ENCODE measurements around the gene CHP2. TPM values are rescaled to one million over a fixed set of nuclear protein-coding genes. Genes with fewer than 3 reads are reported as not detected.

The CHP2 gene
- polyA plus RNA-seq (2013, experiment 1 of 2): 0.21 TPM
- polyA plus RNA-seq (2013, experiment 2 of 2): 0.21 TPM

DNA sequence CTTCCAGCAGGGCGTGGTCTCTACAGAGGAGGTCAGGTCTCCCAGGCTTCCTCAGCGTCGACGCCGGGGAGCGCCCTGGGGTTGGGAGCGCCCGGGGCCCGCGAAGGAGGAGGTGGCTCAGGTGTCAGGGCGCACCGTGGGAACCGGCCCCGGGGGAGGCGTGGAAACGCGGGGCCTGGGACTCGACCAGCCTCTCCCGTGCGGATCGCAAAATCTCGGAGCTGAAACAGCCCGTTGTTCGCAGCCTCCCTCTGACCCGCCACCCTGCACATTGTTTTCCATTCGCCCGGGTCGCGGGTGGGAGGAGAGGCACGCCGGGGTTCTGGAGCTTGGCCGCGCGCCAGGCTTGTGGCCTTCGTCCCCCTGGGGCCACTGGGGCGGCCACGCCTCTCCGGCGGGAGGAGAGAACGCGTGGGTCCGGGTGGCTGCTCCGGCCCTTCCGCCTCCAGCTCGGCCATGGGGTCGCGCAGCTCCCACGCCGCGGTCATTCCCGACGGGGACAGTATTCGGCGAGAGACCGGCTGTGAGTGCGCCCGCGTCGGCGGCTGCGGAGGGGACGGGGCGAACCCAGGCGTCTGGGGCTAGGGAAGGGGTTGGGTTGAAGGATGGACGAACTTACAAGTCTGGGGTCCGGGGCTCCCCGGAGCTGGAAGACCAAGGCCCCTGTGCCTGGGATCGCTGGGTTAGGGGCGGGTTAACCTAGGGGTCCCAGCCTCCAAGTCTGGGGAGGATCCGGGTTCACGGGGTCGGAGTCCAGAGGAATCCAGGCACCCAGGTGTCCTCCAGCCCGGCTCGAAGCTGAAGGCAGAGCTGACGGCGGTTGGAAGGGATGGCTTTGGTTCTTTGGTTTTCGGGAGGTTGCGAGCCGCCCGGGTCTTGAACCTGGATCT lies at the start of gene CHP2:
Gene CHP2 (plus strand): TSS at position 433 of the 890 bp plus-strand sequence. CDS start 24 bp downstream, at position 457.
- Histone ChIP-seq H2AK5ac (ENCODE audit: low read depth, low read length) (peak within 1 kb of the TSS; percentile 75), H4K8ac (ENCODE audit: low read depth, low read length) (no peak within 1 kb of the TSS), H3K4me2 (ENCODE audit: insufficient read depth, low read length, poor library complexity, severe bottlenecking) (peak within 1 kb of the TSS; percentile 45), H2BK5ac (ENCODE audit: low read length) (peak within 1 kb of the TSS; percentile 53), H3K4ac (ENCODE audit: low read length) (peak within 1 kb of the TSS; percentile 23), H3K4me3 (ENCODE audit: low read length in 2 of 2) (peak within 1 kb of the TSS in 1 of 2 donors; percentile 71), H3K14ac (ENCODE audit: low read length) (peak within 1 kb of the TSS; percentile 89), H2BK15ac (ENCODE audit: low read length) (no peak within 1 kb of the TSS), H3K9me3 (replicated peaks in 1 of 2; ENCODE audit: control insufficient read depth in 2 of 2, insufficient read depth in 1 of 2, low read depth in 1 of 2, low read length in 2 of 2) (peaks cover 0 to 4% of the 10 kb centered on the region in 2 donors), H2BK12ac (ENCODE audit: low read length) (no peak within 1 kb of the TSS), H3K36me3 (replicated peaks in 1 of 2; ENCODE audit: control insufficient read depth in 2 of 2, insufficient read depth in 2 of 2, low read length in 2 of 2) (no peaks in the 10 kb centered on the region), H3K27me3 (ENCODE audit: control insufficient read depth in 3 of 3, insufficient read depth in 3 of 3, low read depth in 1 of 3, low read length in 3 of 3) (peaks cover 0 to 45% (median 23%) of the 10 kb centered on the region in 3 experiments), H3K79me1 (ENCODE audit: low read depth, low read length) (no peaks in the 10 kb centered on the region), H4K91ac (ENCODE audit: low read depth, low read length, poor library complexity) (no peak within 1 kb of the TSS), H3K23ac (ENCODE audit: low read depth, low read length, poor library complexity) (peak within 1 kb of the TSS; percentile 93), H2AFZ (ENCODE audit: low read length) (peak within 1 kb of the TSS; percentile 73), H3K27ac (replicated peaks; ENCODE audit: low read length) (no peak within 1 kb of the TSS), H3K4me1 (ENCODE audit: control insufficient read depth in 2 of 2, insufficient read depth in 1 of 2, low read depth in 1 of 2, low read length in 2 of 2) (no peaks in the 10 kb centered on the region), H2BK120ac (ENCODE audit: low read depth, low read length) (no peak within 1 kb of the TSS), H3K18ac (ENCODE audit: low read length) (peak within 1 kb of the TSS; percentile 83), H3K9ac (ENCODE audit: low read depth, low read length, poor library complexity) (no peak within 1 kb of the TSS)
- WGBS, 2 donors (ENCODE audit: extremely low coverage in 2 of 2, insufficient read length in 2 of 2, insufficient replicate concordance in 1 of 2): no CpG with 5 or more reads among the region's 80 CpGs
- DNase-seq (ENCODE audit: low spot score): no peak

DNA sequence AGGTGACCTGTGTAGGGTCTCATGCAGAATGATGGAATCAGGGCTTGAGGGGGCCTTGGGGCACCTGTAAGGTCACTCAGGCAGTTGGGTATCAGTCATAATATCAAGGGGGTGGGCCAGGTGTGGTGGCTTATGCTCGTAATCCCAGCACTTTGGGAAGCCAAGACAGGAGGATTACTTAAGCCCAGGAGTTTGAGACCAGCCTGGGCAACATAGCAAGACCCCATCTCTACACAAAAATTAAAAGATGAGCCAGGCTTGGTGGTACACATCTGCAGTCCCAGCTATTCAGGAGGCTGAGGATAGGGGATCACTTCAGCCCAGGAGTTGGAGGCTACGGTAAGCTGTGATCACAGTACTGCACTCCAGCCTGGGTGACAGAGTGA lies 49.3 kb upstream of the CHP2 start:
- H3K9ac ChIP-seq (ENCODE audit: low read depth, low read length, poor library complexity): no peak overlapping the region
- no peak overlapping the region for H2AK5ac ChIP-seq (ENCODE audit: low read depth, low read length)
- H3K4me1 ChIP-seq (ENCODE audit: control insufficient read depth in 2 of 2, insufficient read depth in 1 of 2, low read depth in 1 of 2, low read length in 2 of 2): peaks cover 0 to 3% of the 10 kb centered on the region in 2 donors
- no peak overlapping the region for H3K4me2 ChIP-seq (ENCODE audit: insufficient read depth, low read length, poor library complexity, severe bottlenecking)
- no peak overlapping the region for H2BK12ac ChIP-seq (ENCODE audit: low read length)
- H3K36me3 ChIP-seq (replicated peaks in 1 of 2; ENCODE audit: control insufficient read depth in 2 of 2, insufficient read depth in 2 of 2, low read length in 2 of 2): no peaks in the 10 kb centered on the region
- no peak overlapping the region for H3K14ac ChIP-seq (ENCODE audit: low read length)
- no peak overlapping the region for H3K27ac ChIP-seq (replicated peaks; ENCODE audit: low read length)
- H2AFZ ChIP-seq (ENCODE audit: low read length): no peak overlapping the region
- no peak overlapping the region for H3K4me3 ChIP-seq (ENCODE audit: low read length in 2 of 2)
- H4K8ac ChIP-seq (ENCODE audit: low read depth, low read length): no peak overlapping the region
- no peak for DNase-seq (ENCODE audit: low spot score)
- H3K4ac ChIP-seq (ENCODE audit: low read length): no peak overlapping the region
- no peak overlapping the region for H2BK5ac ChIP-seq (ENCODE audit: low read length)
- peaks cover 2 to 3% of the 10 kb centered on the region in 2 donors for H3K9me3 ChIP-seq (replicated peaks in 1 of 2; ENCODE audit: control insufficient read depth in 2 of 2, insufficient read depth in 1 of 2, low read depth in 1 of 2, low read length in 2 of 2)
- no peak overlapping the region for H4K91ac ChIP-seq (ENCODE audit: low read depth, low read length, poor library complexity)
- no CpG with 5 or more reads among the region's 2 CpGs for WGBS, 2 donors (ENCODE audit: extremely low coverage in 2 of 2, insufficient read length in 2 of 2, insufficient replicate concordance in 1 of 2)
- H3K27me3 ChIP-seq (ENCODE audit: control insufficient read depth in 3 of 3, insufficient read depth in 3 of 3, low read depth in 1 of 3, low read length in 3 of 3): peaks cover 0 to 4% (median 0%) of the 10 kb centered on the region in 3 experiments
- H2BK120ac ChIP-seq (ENCODE audit: low read depth, low read length): no peak overlapping the region
- H2BK15ac ChIP-seq (ENCODE audit: low read length): no peak overlapping the region
- no peak overlapping the region for H3K23ac ChIP-seq (ENCODE audit: low read depth, low read length, poor library complexity)
- no peak overlapping the region for H3K18ac ChIP-seq (ENCODE audit: low read length)
- H3K79me1 ChIP-seq (ENCODE audit: low read depth, low read length): no peaks in the 10 kb centered on the region

DNA sequence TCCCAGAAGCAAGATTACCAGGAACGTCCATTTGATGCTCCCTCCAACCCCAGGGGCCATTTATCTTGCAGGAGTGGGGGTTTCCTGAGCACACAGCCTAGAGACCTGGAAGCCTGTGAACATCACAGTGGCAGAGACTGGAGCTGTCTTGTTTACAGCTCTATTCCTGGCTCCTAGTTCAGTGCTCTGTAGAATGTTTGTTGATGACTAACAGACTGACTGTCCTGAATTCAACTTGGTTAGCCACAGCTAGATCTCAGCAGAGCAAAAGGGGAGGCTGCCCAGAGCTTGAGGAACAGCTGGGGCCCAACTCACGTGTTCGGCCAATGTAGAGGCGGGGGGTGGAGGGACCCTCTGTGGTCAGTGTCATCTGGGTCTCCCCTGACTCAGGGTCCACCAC lies 48.4 kb upstream of the CHP2 start:
- no CpG with 5 or more reads among the region's 4 CpGs for WGBS, 2 donors (ENCODE audit: extremely low coverage in 2 of 2, insufficient read length in 2 of 2, insufficient replicate concordance in 1 of 2)
- peaks cover 0 to 10% (median 0%) of the 10 kb centered on the region in 3 experiments for H3K27me3 ChIP-seq (ENCODE audit: control insufficient read depth in 3 of 3, insufficient read depth in 3 of 3, low read depth in 1 of 3, low read length in 3 of 3)
- H3K4ac ChIP-seq (ENCODE audit: low read length): no peak overlapping the region
- H3K9me3 ChIP-seq (replicated peaks in 1 of 2; ENCODE audit: control insufficient read depth in 2 of 2, insufficient read depth in 1 of 2, low read depth in 1 of 2, low read length in 2 of 2): peaks cover 2 to 3% of the 10 kb centered on the region in 2 donors
- no peak overlapping the region for H2AK5ac ChIP-seq (ENCODE audit: low read depth, low read length)
- H2BK5ac ChIP-seq (ENCODE audit: low read length): no peak overlapping the region
- no peak overlapping the region for H2AFZ ChIP-seq (ENCODE audit: low read length)
- H2BK120ac ChIP-seq (ENCODE audit: low read depth, low read length): no peak overlapping the region
- H3K27ac ChIP-seq (replicated peaks; ENCODE audit: low read length): no peak overlapping the region
- H4K8ac ChIP-seq (ENCODE audit: low read depth, low read length): no peak overlapping the region
- H3K4me2 ChIP-seq (ENCODE audit: insufficient read depth, low read length, poor library complexity, severe bottlenecking): no peak overlapping the region
- H3K9ac ChIP-seq (ENCODE audit: low read depth, low read length, poor library complexity): no peak overlapping the region
- no peak overlapping the region for H3K14ac ChIP-seq (ENCODE audit: low read length)
- H2BK15ac ChIP-seq (ENCODE audit: low read length): no peak overlapping the region
- H3K4me3 ChIP-seq (ENCODE audit: low read length in 2 of 2): no peak overlapping the region
- no peaks in the 10 kb centered on the region for H3K4me1 ChIP-seq (ENCODE audit: control insufficient read depth in 2 of 2, insufficient read depth in 1 of 2, low read depth in 1 of 2, low read length in 2 of 2)
- H2BK12ac ChIP-seq (ENCODE audit: low read length): no peak overlapping the region
- H3K23ac ChIP-seq (ENCODE audit: low read depth, low read length, poor library complexity): no peak overlapping the region
- no peaks in the 10 kb centered on the region for H3K36me3 ChIP-seq (replicated peaks in 1 of 2; ENCODE audit: control insufficient read depth in 2 of 2, insufficient read depth in 2 of 2, low read length in 2 of 2)
- H3K18ac ChIP-seq (ENCODE audit: low read length): no peak overlapping the region
- H4K91ac ChIP-seq (ENCODE audit: low read depth, low read length, poor library complexity): no peak overlapping the region
- H3K79me1 ChIP-seq (ENCODE audit: low read depth, low read length): no peaks in the 10 kb centered on the region
- no peak for DNase-seq (ENCODE audit: low spot score)

DNA sequence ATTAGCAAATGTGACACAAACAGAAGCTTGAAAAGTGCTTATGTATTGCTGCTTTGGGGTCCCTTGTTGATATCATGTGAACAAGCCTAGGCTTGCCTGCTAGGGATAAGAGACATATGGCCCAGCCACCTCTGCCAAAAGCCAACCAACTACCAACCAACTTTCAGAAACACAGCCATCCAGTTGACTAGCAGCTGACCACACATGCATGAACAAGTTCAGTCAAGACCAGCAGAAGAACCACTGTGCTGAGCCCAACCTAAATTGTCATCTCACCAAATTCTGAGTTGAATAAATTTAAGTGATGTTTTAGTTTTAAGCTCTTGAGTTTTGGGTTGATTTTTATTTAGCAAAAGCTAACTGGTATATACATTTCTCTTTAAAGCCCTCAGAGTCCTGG lies 45.3 kb upstream of the CHP2 start:
- Histone ChIP-seq H3K27me3 (ENCODE audit: control insufficient read depth in 3 of 3, insufficient read depth in 3 of 3, low read depth in 1 of 3, low read length in 3 of 3) (peaks cover 2 to 40% (median 21%) of the 10 kb centered on the region in 3 experiments), H3K9ac (ENCODE audit: low read depth, low read length, poor library complexity) (no peak overlapping the region), H3K23ac (ENCODE audit: low read depth, low read length, poor library complexity) (no peak overlapping the region), H3K14ac (ENCODE audit: low read length) (no peak overlapping the region), H2BK15ac (ENCODE audit: low read length) (no peak overlapping the region), H3K27ac (replicated peaks; ENCODE audit: low read length) (no peak overlapping the region), H2AFZ (ENCODE audit: low read length) (no peak overlapping the region), H3K4me1 (ENCODE audit: control insufficient read depth in 2 of 2, insufficient read depth in 1 of 2, low read depth in 1 of 2, low read length in 2 of 2) (no peaks in the 10 kb centered on the region), H3K36me3 (replicated peaks in 1 of 2; ENCODE audit: control insufficient read depth in 2 of 2, insufficient read depth in 2 of 2, low read length in 2 of 2) (no peaks in the 10 kb centered on the region), H2BK5ac (ENCODE audit: low read length) (no peak overlapping the region), H3K79me1 (ENCODE audit: low read depth, low read length) (no peaks in the 10 kb centered on the region), H2BK12ac (ENCODE audit: low read length) (no peak overlapping the region), H4K8ac (ENCODE audit: low read depth, low read length) (no peak overlapping the region), H3K4me2 (ENCODE audit: insufficient read depth, low read length, poor library complexity, severe bottlenecking) (no peak overlapping the region), H2BK120ac (ENCODE audit: low read depth, low read length) (no peak overlapping the region), H3K9me3 (replicated peaks in 1 of 2; ENCODE audit: control insufficient read depth in 2 of 2, insufficient read depth in 1 of 2, low read depth in 1 of 2, low read length in 2 of 2) (peaks cover 2 to 3% of the 10 kb centered on the region in 2 donors), H2AK5ac (ENCODE audit: low read depth, low read length) (no peak overlapping the region), H3K4me3 (ENCODE audit: low read length in 2 of 2) (no peak overlapping the region), H3K18ac (ENCODE audit: low read length) (no peak overlapping the region), H3K4ac (ENCODE audit: low read length) (no peak overlapping the region), H4K91ac (ENCODE audit: low read depth, low read length, poor library complexity) (no peak overlapping the region)
- DNase-seq (ENCODE audit: low spot score): no peak
